ENCODE data around the gene GPRIN2. TPM values are rescaled to one million over a fixed set of nuclear protein-coding genes. Genes with fewer than 3 reads are reported as not detected.
"Not testable (repeated sequence)": the region's sequence is repeated elsewhere in the genome, so short reads cannot be mapped to it uniquely, and the experiment has no call there.

The GPRIN2 gene
- total RNA-seq, 6 donors from 2014 or later: 39.8 to 91.0 (median 63.2) TPM

DNA sequence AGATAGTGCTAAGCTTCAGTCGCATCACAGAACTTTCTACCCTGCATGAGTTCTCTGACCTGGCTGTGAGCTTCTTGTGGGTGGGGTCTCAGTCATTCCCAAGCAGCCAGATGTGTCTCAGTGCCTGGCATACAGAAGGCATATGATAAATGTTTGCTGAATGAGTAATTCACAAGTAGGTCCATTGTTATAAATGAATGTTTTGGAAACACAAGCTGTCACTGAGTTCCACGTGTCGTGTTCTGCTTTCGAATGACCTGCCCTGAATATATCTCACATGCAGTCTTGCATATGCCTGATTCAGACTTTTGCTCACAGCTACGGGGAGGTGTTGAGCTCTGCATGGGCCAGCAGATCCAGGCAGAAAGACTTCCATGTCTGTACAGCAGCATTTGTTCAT is 44.5 kb downstream of the GPRIN2 start:
- H3K4me1 ChIP-seq; H3K9me3 ChIP-seq; DNase-seq; H3K27ac ChIP-seq; H3K36me3 ChIP-seq; ATAC-seq (ENCODE audit: low FRiP score in 2 of 2); H3K27me3 ChIP-seq; H3K4me3 ChIP-seq: not testable (repeated sequence)
- no CpG with 5 or more reads among the region's 5 CpGs for WGBS, 2 donors

Other genes with a start within 250 kb of the GPRIN2 start
- gene ANXA8L1, start 180.9 kb downstream of the GPRIN2 start, total RNA-seq: 10 to 100 TPM; 10.5 to 45.3 (median 27.0) TPM
- 1 to 10 TPM in 1 of 6 donors, under 1 TPM in 1, not detected in 4; 0.69 to 3.3 TPM for gene NPY4R, start 90.7 kb downstream of the GPRIN2 start, total RNA-seq
- 10 to 100 TPM; 11.6 to 52.4 (median 25.4) TPM for gene SYT15, start 22.5 kb upstream of the GPRIN2 start, total RNA-seq